GM10847 (cell line): ENCODE measurements around the gene SPATA3.

Experiments
- POLR2A ChIP-seq: IDR thresholded peaks from 2 replicates; pipeline ENCODE4 v1.6.1; 2011; ENCODE audit not compliant: insufficient read length; ENCODE audit errors: extremely low read depth

SPATA3 gene

DNA sequence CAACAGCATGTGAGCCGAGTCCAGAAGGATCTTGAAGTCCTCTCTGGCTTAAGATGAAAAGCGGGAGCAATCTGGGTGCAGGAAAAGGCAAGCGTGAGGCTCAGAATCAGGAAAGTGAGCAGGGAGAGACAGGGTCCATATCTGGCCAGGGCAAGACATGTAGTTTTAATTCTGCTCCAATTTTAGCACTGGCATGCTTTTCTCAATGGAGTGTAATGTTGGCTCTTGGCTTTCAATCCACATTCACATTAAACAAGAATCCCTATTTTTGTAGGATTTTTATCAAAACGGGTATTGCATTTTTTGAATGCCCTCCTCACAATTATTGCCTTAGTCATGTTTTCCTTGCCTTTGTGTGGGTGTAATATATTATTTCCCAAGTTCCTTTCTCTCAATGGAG lies 6.0 kb downstream of the SPATA3 start:
- no peak for TF ChIP-seq POLR2A

DNA sequence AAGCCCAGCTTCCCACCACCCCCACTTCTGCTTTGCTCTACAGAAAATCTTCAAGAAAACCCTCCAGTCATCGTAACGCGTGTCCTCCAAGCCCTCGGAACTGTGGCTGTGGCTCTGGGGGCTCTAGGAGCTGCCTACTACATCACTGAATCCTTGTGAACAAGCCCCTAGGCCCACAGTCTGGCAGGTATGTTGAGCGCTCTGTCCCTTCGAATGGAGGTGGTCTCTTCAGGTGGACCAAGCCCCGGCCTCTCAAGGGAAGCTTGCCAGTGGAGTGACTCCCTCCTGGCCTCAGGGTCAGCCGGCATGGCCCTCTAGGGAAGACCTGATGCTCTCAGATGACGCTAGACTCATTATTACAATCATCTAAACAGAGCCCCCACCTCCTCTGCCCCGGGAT lies 6.7 kb downstream of the SPATA3 start:
- no peak for TF ChIP-seq POLR2A

- no peak for TF ChIP-seq POLR2A
Measured at GRCh38 chr2:231003186-231003585, 7.3 kb downstream of the SPATA3 start.

DNA sequence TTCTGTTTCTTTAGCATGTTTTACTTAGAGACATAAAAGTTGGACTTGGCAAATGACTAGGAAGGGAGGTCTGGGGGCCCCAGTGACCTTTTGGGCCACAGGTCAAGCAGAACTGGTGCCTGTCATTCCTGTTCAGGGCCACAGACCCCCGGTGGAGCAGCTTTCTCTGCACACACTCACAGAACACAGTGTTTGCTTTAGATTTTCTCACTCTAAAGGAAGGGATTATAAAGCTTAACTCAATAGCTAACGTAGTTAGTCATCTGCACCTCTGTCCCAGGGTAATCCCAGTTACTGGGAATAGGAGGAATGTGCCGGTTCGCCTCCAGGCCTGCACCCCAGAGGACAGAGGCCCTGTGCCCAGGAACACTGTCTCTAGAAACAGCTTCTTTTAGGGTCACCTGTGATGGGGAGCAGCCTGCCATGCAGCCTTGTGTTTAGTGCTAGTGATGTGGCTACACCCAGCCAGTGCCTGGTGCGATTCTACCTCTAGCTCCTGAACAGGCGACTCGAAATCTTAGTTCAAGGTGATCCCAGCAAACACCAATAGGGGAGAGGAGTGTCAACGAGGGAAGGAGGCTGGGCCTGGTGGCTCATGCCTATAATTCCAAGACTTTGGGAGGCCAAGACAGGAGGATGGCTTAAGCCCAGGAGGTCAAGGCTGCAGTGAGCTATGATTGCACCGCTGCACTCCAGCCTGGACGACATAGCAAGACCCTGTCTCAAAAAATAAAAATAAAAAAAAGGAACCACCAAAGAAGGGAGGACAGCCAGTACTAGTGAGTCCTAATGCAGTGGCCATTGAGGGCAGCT lies 11.6 kb downstream of the SPATA3 start:
- no peak for TF ChIP-seq POLR2A

DNA sequence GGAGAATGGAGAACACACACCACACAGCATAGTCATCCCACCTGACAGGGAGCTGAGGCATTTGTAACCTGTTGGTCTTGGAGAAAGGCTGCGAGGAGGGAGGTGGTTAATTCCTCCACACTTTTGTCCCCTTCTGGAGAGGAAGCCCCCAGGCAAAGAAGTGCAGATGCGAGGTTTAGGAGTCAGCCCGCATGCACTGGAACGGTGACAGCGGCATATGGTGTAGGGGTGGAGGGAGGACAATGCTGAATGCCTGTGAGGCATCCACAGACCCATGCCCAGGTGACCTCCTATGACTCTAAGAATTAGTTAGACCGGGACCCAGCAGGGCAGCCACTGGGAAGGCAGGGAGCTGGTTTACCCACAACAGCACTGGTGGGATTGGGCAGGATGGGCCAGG lies 12.2 kb downstream of the SPATA3 start:
- no peak for TF ChIP-seq POLR2A

DNA sequence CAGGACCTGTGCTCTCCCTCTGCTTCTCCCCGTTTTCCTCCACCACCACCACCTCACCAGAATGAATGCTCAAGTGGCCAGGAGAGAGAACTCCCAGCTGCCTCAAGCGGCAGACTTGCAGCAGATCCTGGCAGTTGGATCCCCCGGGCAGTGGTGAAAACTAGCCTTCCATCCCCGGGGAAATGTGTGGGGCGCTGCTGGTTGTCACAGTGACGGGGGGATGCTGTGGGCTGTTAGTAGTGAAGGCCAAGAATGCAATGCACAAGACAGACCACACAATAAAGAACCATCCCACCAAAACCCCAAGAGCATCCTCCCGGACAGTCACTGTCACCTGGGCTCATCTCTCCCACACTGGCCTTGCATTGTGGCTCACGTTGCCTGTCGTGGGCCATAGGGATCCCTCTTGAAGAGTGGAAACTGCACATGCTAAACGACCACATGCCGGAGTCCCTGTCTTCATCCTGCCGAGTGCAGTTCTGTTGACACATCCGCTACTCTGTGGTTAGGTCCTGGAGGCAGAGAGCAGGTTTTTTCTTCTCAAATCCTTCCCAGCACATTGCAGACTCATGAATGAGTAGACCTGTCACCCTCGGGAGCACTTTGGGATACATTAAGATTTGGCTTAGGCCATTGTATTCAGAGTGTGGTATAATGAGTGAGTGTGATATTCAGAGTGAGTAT lies 13.5 kb downstream of the SPATA3 start:
- no peak for TF ChIP-seq POLR2A

DNA sequence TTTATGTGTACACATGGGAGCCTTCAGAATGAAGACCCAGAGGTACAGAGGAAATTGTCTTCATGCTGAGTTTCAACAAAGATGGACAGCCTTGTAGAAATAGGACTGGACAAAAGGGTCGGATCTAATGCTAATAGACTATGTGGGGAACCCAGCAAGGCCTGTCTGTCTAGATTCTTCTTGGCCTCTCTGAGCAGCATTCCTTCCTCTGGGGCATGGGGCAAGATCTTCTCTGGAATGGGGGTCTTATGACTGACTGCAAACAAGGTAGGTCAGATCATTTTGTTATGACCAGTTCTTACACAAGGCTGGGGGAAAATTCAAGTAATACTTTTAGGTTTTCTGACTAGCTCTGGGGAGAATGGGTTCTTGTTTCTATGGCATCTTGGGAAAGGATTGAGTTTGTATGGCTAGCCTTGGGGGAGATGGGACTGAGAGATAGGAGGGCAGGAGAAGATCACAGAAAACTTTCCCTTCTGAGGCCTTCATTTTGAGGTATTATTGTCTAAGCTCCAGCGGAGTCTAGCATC lies 14.3 kb downstream of the SPATA3 start:
- no peak for TF ChIP-seq POLR2A

DNA sequence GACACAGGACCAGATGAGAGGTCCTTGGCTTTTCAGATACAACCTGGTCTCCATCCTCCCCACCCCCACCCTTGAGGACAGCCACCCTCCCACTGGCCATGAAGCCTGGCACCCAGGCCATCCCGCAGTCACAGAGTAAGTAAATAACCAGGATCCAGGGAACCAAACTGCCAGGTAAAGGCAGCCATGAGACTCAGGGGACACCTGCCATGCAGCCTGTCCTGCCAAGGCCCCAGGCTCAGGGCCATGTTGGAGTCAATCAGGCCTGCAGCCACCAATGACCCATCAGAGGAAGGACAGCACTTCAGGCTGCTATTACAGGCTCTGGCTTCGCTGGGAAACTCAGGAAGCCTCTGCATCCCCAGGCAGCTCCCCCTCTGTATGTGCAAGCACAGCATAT lies 15.6 kb downstream of the SPATA3 start:
- TF ChIP-seq POLR2A, result no peak

GRCh38 chr2:231012463-231012862 lies 16.5 kb downstream of the SPATA3 start:
- TF ChIP-seq POLR2A, result no peak

DNA sequence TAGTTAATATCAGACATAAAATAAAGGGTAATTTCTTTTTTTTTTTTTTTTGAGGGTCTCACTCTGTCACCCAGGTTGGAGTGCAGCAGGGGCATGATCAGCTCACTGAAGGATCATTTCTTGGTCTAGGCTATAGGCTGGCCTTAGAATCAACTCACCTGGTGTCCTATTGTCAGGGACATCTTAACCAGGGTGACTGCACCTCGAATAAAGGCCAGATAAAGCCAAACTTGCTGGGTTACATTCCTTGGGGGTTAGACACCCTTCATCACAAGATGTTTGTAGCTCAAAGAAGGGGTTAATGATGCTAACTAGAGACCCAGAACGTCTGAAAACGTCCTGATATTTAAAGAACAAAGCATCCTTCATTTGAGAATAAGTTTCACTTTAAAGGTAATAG lies 17.9 kb downstream of the SPATA3 start:
- no peak for TF ChIP-seq POLR2A

DNA sequence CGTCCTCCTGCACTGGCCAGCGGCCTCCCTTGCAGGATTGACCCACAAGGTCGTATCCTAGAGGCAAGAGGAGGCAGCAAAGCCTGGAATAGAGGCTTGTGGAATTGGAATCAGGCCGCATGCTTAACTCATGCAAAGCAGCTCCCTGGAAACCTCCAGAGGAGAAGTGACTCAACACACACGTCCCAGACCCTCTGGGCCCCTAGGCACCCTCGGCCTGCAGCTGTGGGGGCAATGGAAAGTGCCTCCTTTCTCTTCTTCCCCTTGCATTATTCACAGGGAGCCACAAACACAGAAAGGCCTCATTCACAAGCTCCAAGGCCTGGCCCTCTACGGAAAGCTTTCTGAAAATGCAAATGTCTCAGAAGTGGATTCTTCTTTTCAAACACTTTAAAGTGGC lies 19.6 kb downstream of the SPATA3 start:
- TF ChIP-seq POLR2A, result no peak

DNA sequence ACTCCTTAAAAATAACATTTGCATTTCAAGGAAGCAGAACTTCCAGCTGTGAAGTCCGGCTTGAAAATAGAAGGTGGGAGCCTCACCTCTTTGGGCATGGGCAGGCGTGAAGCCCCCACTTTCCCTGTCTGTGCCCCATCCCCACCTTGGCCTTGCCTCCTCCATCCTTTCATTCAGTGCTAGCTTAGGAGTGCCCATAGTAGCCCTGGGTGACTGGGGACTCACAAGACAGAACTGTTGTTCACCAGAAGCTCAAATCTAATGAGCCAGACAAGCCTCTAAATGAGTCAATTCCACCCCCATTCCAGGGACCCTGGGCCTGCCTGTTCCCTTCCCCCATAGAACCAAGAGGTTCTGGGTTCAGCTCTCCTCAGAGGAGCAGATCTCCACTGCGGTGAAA lies 20.0 kb downstream of the SPATA3 start:
- TF ChIP-seq POLR2A, result no peak

GRCh38 chr2:231016566-231017230 lies 20.8 kb downstream of the SPATA3 start:
- no peak for TF ChIP-seq POLR2A

DNA sequence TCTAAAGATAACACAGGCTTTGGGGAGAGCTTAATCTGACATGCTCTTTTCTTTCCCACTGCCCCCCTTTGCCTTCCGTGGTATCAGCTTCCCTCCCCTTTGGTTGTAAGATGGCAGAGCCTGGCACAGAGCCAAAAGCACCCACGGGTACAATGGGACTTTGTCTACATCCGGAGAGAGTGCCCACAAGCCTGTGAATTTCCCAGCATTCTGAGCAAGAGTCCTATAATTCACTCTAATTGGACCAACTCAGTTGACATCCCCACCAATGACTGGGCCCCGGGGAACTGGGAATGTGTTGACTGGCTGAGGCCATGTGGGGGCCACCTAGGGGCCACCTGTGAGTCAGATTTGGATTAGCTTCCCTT lies 21.3 kb downstream of the SPATA3 start:
- no peak for TF ChIP-seq POLR2A

DNA sequence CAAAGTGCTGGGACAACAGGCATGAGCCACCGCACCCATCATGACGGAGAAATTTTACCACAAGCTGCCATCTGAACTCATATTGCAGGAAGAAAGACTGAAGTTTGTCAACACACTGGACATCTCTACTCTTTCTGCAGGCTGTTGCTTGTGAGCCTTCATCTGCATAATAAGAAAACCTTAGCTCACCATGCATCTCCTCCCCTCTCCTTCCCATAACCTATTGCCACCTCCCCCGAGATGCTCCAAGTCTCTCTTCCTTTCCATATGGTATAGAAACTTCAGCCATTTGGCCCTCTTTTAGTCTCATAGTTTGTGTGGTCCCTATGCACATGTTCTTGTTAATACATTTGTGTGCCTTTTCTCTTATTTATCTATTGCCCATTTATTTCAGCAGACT lies 22.3 kb downstream of the SPATA3 start:
- TF ChIP-seq POLR2A, result no peak

DNA sequence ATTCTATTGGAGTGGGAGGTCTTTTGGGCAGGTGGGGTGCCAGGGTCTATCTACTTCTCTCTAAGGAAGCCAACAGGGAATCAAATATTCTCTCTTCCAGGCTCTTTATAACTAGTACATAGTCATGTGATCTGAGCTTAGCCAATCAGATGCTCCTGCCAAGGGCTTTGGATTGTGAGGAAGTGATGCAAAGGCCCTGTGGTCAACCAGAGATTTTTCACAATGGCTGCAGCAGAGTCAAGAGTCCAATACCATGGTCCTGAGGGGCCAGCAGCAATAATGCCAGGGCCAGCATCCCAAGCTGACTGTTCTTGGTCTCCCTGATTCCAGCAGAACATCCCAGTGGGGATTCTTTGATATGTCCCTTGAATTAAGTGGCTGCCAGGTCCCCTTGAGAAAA lies 33.0 kb downstream of the SPATA3 start:
- TF ChIP-seq POLR2A, result no peak

GRCh38 chr2:231029563-231029962 lies 33.6 kb downstream of the SPATA3 start:
- no peak for TF ChIP-seq POLR2A

DNA sequence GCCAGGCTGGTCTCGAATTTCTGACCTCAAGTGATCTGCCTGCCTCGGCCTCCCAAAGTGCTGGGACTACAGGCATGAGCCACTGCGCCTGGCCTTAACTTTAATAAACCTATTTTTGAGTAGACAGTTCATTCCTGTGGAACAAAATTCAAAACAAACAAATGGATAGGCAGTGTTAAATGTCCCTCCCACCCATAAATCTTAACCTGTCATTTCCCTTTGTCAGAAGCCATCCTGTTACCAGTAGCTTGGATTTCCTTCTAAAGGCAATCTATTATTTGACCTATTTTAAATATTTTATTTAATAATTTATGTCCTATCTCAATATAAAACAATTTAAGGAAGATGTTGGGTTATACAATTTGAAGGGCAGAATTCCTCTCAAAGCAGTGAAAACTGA lies 34.8 kb downstream of the SPATA3 start:
- TF ChIP-seq POLR2A, result no peak
